HG03175 (cell line): Measurements from ENCODE around the gene STK24.
A peak's percentile ranks its signal among the peaks of the same experiment; 100 is the strongest.

Experiments used
- ATAC-seq: cut with Tn5 transposase; IDR thresholded peaks from one replicate; pipeline ENCODE4 v1.9.1; 2021; ENCODE audit warnings: mild to moderate bottlenecking, moderate library complexity; ENCODE audit not compliant: unreplicated experiment

Gene STK24

GRCh38 chr13:98514288-98514687 lies 62.6 kb downstream of the STK24 start:
- ATAC-seq: no peak

- no peak for ATAC-seq
Observed at GRCh38 chr13:98513837-98514236, 63.1 kb downstream of the STK24 start.

- no peak for ATAC-seq
Observed at GRCh38 chr13:98512774-98513665, 63.9 kb downstream of the STK24 start.

GRCh38 chr13:98511435-98511834 lies 65.5 kb downstream of the STK24 start:
- no peak for ATAC-seq

- ATAC-seq: no peak
Observed at GRCh38 chr13:98510156-98510509, 66.8 kb downstream of the STK24 start.

GRCh38 chr13:98509271-98510155 lies 67.4 kb downstream of the STK24 start:
- peak; percentile 55 for ATAC-seq

- no peak for ATAC-seq
Observed at GRCh38 chr13:98508685-98509084, 68.2 kb downstream of the STK24 start.

- ATAC-seq: no peak
Observed at GRCh38 chr13:98508280-98508679, 68.6 kb downstream of the STK24 start.

- no peak for ATAC-seq
Observed at GRCh38 chr13:98507282-98507797, 69.6 kb downstream of the STK24 start.

- ATAC-seq: no peak
Observed at GRCh38 chr13:98506728-98507230, 70.1 kb downstream of the STK24 start.

- ATAC-seq: no peak
Observed at GRCh38 chr13:98506322-98506721, 70.6 kb downstream of the STK24 start.

- ATAC-seq: no peak
Observed at GRCh38 chr13:98505217-98505616, 71.7 kb downstream of the STK24 start.

GRCh38 chr13:98504371-98504963 lies 72.4 kb downstream of the STK24 start:
- peak; percentile 43 for ATAC-seq

- no peak for ATAC-seq
Observed at GRCh38 chr13:98504029-98504351, 72.9 kb downstream of the STK24 start.

- no peak for ATAC-seq
Observed at GRCh38 chr13:98503175-98504028, 73.5 kb downstream of the STK24 start.

GRCh38 chr13:98500963-98501421 lies 75.9 kb downstream of the STK24 start:
- ATAC-seq: peak; percentile 64

- ATAC-seq: no peak
Observed at GRCh38 chr13:98496966-98497365, 79.9 kb downstream of the STK24 start.

- no peak for ATAC-seq
Observed at GRCh38 chr13:98496479-98496791, 80.5 kb downstream of the STK24 start.

- no peak for ATAC-seq
Observed at GRCh38 chr13:98495627-98496478, 81.1 kb downstream of the STK24 start.
